OCI-LY3 (cell line): ENCODE measurements around the gene SCLY.
A peak's percentile ranks its signal among the peaks of the same experiment; 100 is the strongest.

Source experiments
- H2AFZ ChIP-seq: fragments of 200-600, 300-600 bp; shearing (Covaris generic); 2 replicates; pipeline ENCODE4 v1.6.0; 2014; ENCODE audit warnings: antibody characterized with exemption, low read depth, low read length
- H3K27ac ChIP-seq: fragments of 200-600, 300-600 bp; sonication (generic); 2 replicates; pipeline ENCODE4 v1.5.1; 2014; ENCODE audit warnings: mild to moderate bottlenecking, low read length, moderate library complexity, mixed read lengths
- H3K27me3 ChIP-seq: fragments of 200-600, 300-600 bp; sonication (generic); 2 replicates; pipeline ENCODE4 v1.6.1; 2014; ENCODE audit warnings: low read depth, low read length, mixed read lengths
- H3K36me3 ChIP-seq: fragments of 200-600, 300-600 bp; sonication (generic); replicated peaks from 2 replicates; pipeline ENCODE3; 2014; ENCODE audit warnings: low read depth, low read length, mixed read lengths
- H3K4me1 ChIP-seq: fragments of 300-600, 200-600 bp; sonication (generic); 2 replicates; pipeline ENCODE4 v1.6.1; 2014; ENCODE audit warnings: low read length, mixed read lengths
- H3K4me2 ChIP-seq: fragments of 200-600, 300-600 bp; sonication (generic); 2 replicates; pipeline ENCODE4 v1.6.1; 2014; ENCODE audit warnings: low read length, mixed read lengths
- H3K4me3 ChIP-seq: fragments of 300-600, 200-600 bp; sonication (generic); 2 replicates; pipeline ENCODE4 v1.5.1; 2014; ENCODE audit warnings: antibody characterized with exemption, mild to moderate bottlenecking, low read length, moderate library complexity
- H3K79me2 ChIP-seq: fragments of 300-600, 200-600 bp; shearing (Covaris generic); 2 replicates; pipeline ENCODE4 v1.6.1; 2014; ENCODE audit warnings: mild to moderate bottlenecking, low read length, mixed read lengths
- H3K9ac ChIP-seq: fragments of 300-600, 200-600 bp; shearing (Covaris generic); 2 replicates; pipeline ENCODE4 v1.6.0; 2014; ENCODE audit warnings: mild to moderate bottlenecking, low read length, moderate library complexity
- H3K9me3 ChIP-seq: fragments of 200-600, 300-600 bp; shearing (Covaris generic); 2 replicates; pipeline ENCODE4 v1.6.1; 2014; ENCODE audit warnings: low read length, mixed read lengths; ENCODE audit not compliant: insufficient read depth
- H4K20me1 ChIP-seq: fragments of 200-600, 300-600 bp; sonication (generic); 2 replicates; pipeline ENCODE4 v1.6.1; 2016; ENCODE audit warnings: low read length, mixed read lengths; ENCODE audit not compliant: insufficient read depth
- EZH2phosphoT487 ChIP-seq: fragments of 200-600 bp; shearing (Covaris generic); IDR thresholded peaks from 2 replicates; pipeline ENCODE4 v1.6.1; 2018; ENCODE audit warnings: antibody characterized with exemption, mixed run types, low read depth
- TF ChIP-seq, protein P1 (sequence below): fragments of 200-600, 300-600 bp; sonication (generic); IDR thresholded peaks from 2 replicates; pipeline ENCODE4 v1.5.1; 2014; ENCODE audit warnings: antibody characterized with exemption, low read length, low read depth

The SCLY gene

DNA sequence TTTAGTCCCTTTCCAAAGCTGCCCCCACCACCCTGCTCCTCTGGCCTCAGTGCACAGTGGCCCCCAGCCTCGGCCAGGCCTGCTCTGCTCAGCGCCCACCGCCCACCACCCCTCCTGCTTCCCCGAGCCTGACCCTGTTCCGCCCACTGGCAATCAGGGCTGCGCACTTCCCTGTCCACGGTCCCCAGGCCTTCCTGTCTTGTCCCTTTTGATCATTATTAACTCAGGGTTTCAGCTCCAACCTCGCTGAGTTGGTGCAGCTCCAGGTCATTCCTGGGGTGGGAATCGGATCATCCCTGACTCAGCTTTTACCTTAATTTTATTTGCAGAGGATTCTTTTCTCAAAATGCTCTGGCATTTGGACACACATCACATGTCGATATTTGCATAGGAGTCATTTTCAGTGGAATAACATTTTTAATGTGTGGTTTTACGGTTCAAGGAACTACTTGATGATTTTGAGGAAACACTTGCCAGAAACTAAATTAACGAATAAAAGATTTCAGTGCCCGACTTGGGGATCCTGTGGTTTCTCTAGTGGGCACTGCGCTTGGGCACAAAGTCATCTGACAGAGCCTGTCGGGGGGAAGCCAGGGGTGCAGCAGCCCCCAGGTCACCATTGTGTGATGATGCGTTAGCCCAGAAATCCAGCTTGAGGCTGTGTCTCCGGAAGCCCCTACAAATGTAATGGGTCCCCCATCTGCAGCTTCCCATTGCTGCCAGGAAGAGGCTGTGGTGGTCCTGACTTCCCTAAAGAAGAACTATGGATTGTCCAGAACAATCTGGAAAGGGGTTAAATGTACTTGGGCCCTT lies 38.3 kb downstream of the SCLY start:
- TF ChIP-seq EZH2phosphoT487, result no peak
- TF ChIP-seq, protein P1, sequence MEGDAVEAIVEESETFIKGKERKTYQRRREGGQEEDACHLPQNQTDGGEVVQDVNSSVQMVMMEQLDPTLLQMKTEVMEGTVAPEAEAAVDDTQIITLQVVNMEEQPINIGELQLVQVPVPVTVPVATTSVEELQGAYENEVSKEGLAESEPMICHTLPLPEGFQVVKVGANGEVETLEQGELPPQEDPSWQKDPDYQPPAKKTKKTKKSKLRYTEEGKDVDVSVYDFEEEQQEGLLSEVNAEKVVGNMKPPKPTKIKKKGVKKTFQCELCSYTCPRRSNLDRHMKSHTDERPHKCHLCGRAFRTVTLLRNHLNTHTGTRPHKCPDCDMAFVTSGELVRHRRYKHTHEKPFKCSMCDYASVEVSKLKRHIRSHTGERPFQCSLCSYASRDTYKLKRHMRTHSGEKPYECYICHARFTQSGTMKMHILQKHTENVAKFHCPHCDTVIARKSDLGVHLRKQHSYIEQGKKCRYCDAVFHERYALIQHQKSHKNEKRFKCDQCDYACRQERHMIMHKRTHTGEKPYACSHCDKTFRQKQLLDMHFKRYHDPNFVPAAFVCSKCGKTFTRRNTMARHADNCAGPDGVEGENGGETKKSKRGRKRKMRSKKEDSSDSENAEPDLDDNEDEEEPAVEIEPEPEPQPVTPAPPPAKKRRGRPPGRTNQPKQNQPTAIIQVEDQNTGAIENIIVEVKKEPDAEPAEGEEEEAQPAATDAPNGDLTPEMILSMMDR, result no peak
- Histone ChIP-seq H4K20me1 (no peaks in the 10 kb centered on the region), H3K27ac (no peak overlapping the region), H3K4me2 (peak overlapping the region; percentile 62), H3K4me1 (peaks cover 12% of the 10 kb centered on the region), H3K79me2 (no peaks in the 10 kb centered on the region), H3K9ac (peak overlapping the region; percentile 9; the same call in 1 of the 2 replicates), H3K36me3 (no peaks in the 10 kb centered on the region), H3K27me3 (no peaks in the 10 kb centered on the region), H2AFZ (no peak overlapping the region), H3K9me3 (no peaks in the 10 kb centered on the region), H3K4me3 (peak overlapping the region; percentile 52)

DNA sequence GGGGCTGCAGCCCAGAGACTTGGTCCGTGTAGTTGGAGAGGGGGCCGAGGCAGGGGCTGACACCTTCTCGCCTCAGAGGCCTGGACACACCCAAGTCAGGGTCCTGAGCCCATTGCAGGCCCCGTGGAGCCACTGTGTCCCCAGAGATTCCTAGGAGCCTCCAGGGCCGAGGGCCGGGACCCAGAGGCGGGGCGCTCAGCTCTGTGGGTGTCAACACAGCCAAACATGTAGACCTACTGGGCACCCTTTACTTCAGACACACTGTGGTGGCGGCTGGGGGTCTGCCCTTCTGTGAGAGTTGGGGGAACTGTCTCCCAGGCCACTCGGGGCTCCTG lies 38.9 kb downstream of the SCLY start:
- H3K36me3 ChIP-seq, result no peaks in the 10 kb centered on the region
- no peaks in the 10 kb centered on the region for H3K9me3 ChIP-seq
- TF ChIP-seq, protein P1, result no peak
- TF ChIP-seq EZH2phosphoT487, result no peak
- peaks cover 12% of the 10 kb centered on the region for H3K4me1 ChIP-seq
- no peak overlapping the region for H3K27ac ChIP-seq
- H3K9ac ChIP-seq, result no peak overlapping the region
- H3K27me3 ChIP-seq, result no peaks in the 10 kb centered on the region
- no peaks in the 10 kb centered on the region for H3K79me2 ChIP-seq
- peak overlapping the region; percentile 62 for H3K4me2 ChIP-seq
- no peak overlapping the region for H2AFZ ChIP-seq
- H4K20me1 ChIP-seq, result no peaks in the 10 kb centered on the region
- no peak overlapping the region for H3K4me3 ChIP-seq

DNA sequence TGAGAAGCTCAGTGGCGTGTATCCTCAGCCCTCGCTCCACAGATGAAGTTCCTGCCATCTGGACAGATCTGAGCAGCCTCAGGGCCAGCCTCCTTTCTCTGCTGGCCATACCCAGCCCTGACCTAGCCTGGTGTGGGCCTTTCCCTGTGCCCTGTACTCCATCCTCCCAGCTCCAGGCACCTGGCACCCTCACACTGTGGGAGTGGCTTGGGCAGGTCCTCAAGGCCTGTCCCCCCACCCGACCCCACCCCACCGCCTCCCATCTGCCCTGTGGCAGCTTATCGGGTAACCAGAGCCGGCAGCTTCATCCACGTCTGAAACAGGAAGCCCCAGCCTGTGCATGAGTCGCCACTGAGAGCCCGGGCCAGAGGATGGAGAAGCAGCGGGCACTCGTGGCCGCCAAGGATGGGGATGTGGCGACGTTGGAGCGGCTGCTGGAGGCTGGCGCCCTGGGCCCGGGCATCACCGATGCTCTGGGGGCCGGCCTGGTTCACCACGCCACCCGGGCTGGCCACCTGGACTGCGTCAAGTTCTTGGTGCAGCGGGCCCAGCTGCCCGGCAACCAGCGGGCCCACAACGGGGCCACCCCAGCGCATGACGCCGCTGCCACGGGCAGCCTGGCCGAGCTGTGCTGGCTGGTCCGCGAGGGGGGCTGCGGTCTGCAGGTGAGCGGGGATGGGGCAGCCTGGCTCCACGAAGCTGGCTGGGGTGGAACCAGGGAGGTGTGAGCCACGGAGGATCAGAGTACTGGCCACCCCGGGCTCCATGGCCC lies 39.4 kb downstream of the SCLY start, which contains the start of gene ESPNL:
ESPNL (plus strand) TSS at position 292 of the 772 bp plus-strand sequence; CDS start at position 372, 80 bp downstream.
- H3K4me2 ChIP-seq, result peak within 1 kb of the TSS; percentile 62
- no peak within 1 kb of the TSS for H3K9ac ChIP-seq
- no peak within 1 kb of the TSS; the same call in 1 of the 2 replicates for H3K4me3 ChIP-seq

More for the DNA sequence above, 39.4 kb downstream of the SCLY start, which contains the start of gene ESPNL:
- Histone ChIP-seq H3K79me2 (no peaks in the 10 kb centered on the region), H3K36me3 (no peaks in the 10 kb centered on the region), H3K27ac (no peak within 1 kb of the TSS), H3K9me3 (no peaks in the 10 kb centered on the region), H3K4me1 (peaks cover 12% of the 10 kb centered on the region), H3K27me3 (no peaks in the 10 kb centered on the region), H2AFZ (no peak within 1 kb of the TSS), H4K20me1 (no peaks in the 10 kb centered on the region)
- TF ChIP-seq EZH2phosphoT487, result no peak
- TF ChIP-seq, protein P1, result no peak
